Measurements from ENCODE around the gene ADH6.

GRCh38 chr4:99186029-99186428 lies 33.0 kb downstream of the ADH6 start:
- TF ChIP-seq MAFK (conservative IDR thresholded peaks at IDR 0.05 in 1 of 2, IDR thresholded peaks at IDR 0.05 in 1 of 2; ENCODE audit: low read length in 2 of 2), result no peak
- TF ChIP-seq EZH2 (conservative IDR thresholded peaks at IDR 0.05; ENCODE audit: low read depth, low read length), result no peak
- TF ChIP-seq U2AF2 (IDR thresholded peaks at IDR 0.05; ENCODE audit: low read depth, low read length), result no peak
- TF ChIP-seq PHB2 (IDR thresholded peaks at IDR 0.05; ENCODE audit: partially characterized antibody), result no peak
- no peak for TF ChIP-seq POLR2A (IDR thresholded peaks at IDR 0.05; ENCODE audit: insufficient read depth in 1 of 2, low read depth in 2 of 2, low read length in 2 of 2)
- no peak for TF ChIP-seq ZNF550 (CRISPR knock-in tag; IDR thresholded peaks at IDR 0.05; ENCODE audit: borderline replicate concordance)
- no peak for TF ChIP-seq ZBTB33 (CRISPR knock-in tag; IDR thresholded peaks at IDR 0.05)
- TF ChIP-seq ZFX (CRISPR knock-in tag; IDR thresholded peaks at IDR 0.05; ENCODE audit: low read depth), result no peak

Measured in HepG2 (cell line).